ENCODE results near the gene OLA1.

Gene OLA1

DNA sequence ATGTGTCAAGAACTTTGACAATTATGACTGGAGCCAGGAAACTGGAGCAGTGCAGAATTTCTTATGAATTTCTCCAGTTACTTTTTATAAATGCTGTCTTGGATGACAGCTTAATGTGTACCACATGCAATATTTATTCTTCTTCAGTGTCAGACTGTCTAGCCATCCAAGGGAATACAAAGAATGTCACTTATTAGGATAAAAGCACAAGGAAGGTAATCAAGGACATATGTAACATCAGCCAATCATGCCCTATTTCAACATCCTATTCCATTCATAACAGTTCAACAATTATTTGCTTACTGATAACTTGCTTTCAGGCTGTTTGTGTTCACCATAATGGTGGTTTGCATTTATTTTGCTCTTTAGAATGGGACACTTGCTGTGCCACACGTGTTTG lies 139.8 kb downstream of the OLA1 start:
- Histone ChIP-seq H3K9me3 (ENCODE audit: control insufficient read depth, low read length) (no peaks in the 10 kb centered on the region), H3K27ac (ENCODE audit: insufficient read depth, low read depth, low read length, poor library complexity, severe bottlenecking) (no peak overlapping the region), H3K27me3 (ENCODE audit: control insufficient read depth, insufficient read depth, low read length, poor library complexity, severe bottlenecking) (no peaks in the 10 kb centered on the region), H3K36me3 (ENCODE audit: control insufficient read depth, insufficient read depth, low read length) (no peaks in the 10 kb centered on the region), H3K4me3 (ENCODE audit: insufficient read depth, low read depth, low read length) (no peak overlapping the region), H3K4me1 (ENCODE audit: control insufficient read depth, insufficient read depth, low read length) (no peaks in the 10 kb centered on the region)
- WGBS, 2 experiments, result 88 to 100% methylated on average over 1 of the region's 1 CpG

DNA sequence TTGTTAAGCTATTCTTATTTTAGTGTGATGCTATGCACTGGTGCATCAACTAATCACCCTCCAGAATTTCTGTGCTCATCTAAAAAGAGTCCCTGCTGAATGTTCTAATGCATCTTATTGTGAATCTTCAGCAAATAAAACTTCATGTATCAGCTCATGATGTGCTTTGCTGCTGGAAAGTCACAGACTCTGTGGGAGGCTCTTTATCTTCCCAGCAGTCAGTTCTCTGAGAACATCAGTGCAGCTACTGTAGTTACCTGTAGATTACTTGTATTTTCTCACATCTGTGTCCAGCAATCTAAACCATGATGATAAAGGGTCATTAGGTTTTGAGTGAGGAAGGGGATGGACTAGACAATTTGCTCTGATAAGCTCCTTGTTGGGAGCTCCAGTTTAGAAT lies 141.6 kb downstream of the OLA1 start:
- Histone ChIP-seq H3K27ac (ENCODE audit: insufficient read depth, low read depth, low read length, poor library complexity, severe bottlenecking) (no peak overlapping the region), H3K9me3 (ENCODE audit: control insufficient read depth, low read length) (no peaks in the 10 kb centered on the region), H3K4me1 (ENCODE audit: control insufficient read depth, insufficient read depth, low read length) (no peaks in the 10 kb centered on the region), H3K36me3 (ENCODE audit: control insufficient read depth, insufficient read depth, low read length) (no peaks in the 10 kb centered on the region), H3K4me3 (ENCODE audit: insufficient read depth, low read depth, low read length) (no peak overlapping the region), H3K27me3 (ENCODE audit: control insufficient read depth, insufficient read depth, low read length, poor library complexity, severe bottlenecking) (no peaks in the 10 kb centered on the region)

DNA sequence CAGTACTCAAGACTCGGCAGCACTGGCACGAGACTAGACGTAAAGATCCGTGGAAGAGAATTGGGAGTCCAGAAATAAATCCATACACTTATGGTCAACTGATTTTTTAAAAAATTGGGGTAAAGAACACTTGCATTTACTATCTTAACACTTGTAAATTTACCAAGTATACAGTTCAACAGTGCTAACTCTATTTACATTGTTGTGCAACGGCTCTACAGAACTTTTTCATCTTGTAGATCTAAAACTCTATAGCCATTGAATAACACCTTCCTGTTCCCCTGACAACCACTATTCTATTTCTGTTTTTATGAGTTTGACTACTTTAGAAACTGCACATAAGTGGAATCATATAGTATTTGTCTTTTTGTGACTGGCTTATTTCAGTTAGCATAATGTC lies 153.8 kb downstream of the OLA1 start:
- 95 to 99% methylated on average over 5 of the region's 5 CpGs for WGBS, 2 experiments
- no peak overlapping the region for H3K27ac ChIP-seq (ENCODE audit: insufficient read depth, low read depth, low read length, poor library complexity, severe bottlenecking)
- H3K27me3 ChIP-seq (ENCODE audit: control insufficient read depth, insufficient read depth, low read length, poor library complexity, severe bottlenecking), result no peaks in the 10 kb centered on the region
- H3K4me3 ChIP-seq (ENCODE audit: insufficient read depth, low read depth, low read length), result no peak overlapping the region
- peaks cover 2% of the 10 kb centered on the region for H3K4me1 ChIP-seq (ENCODE audit: control insufficient read depth, insufficient read depth, low read length)
- no peaks in the 10 kb centered on the region for H3K9me3 ChIP-seq (ENCODE audit: control insufficient read depth, low read length)
- no peaks in the 10 kb centered on the region for H3K36me3 ChIP-seq (ENCODE audit: control insufficient read depth, insufficient read depth, low read length)

DNA sequence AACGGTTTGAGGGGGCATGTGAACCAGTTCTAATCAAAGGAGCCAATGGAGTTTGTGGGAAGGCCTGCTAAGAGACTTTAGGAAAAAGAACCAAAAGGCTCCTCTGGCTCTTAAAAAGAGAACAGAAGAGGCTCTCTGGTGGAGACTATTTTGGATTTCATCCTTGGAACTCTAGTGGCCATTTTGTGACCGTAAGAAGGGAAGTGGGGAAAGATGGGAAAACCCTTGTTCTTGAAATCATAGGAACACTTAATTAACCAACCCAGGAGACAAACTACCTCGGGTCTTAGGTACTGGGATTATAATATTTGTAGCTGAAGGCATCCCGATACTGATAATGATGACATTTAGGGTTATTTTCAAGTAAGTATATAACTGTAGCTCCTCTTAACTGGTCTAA lies 157.9 kb downstream of the OLA1 start:
- H3K36me3 ChIP-seq (ENCODE audit: control insufficient read depth, insufficient read depth, low read length), result peaks cover 4% of the 10 kb centered on the region

DNA sequence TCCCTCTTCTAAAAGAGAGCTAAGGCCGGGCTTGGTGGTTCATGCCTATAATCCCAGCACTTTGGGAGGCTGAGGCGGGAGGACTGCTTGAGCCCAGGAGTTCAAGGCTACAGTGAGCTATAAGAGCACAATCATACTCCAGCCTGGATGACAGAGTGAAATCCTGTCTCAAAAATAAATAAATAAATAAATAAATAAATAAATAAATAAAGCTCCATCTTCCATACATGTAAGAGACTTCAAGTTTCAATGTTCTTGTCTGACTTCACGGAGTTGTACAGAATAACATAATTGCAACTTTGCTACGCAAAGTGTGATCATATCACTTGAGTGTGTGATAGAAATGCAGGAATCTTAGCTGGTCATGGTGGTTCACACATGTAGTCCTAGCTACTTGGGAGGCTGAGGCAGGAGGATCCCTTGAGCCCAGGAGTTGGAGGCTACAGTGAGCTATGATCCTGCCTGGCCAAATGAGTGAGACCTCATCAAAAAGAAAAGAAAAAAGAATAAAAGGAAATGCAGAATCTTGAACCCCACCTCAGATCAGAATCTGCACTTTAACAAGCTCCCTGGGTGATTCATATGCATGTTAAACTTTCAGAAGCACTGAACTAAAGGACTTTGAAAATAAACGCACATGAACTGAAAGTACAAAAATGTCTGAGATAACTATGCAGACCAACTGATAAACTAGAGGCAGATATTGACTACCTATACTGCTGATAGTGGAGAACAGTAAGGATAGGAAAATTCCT lies 159.4 kb downstream of the OLA1 start:
- 95 to 97% methylated on average over 5 of the region's 5 CpGs for WGBS, 2 experiments
- Histone ChIP-seq H3K27ac (ENCODE audit: insufficient read depth, low read depth, low read length, poor library complexity, severe bottlenecking) (no peak overlapping the region), H3K27me3 (ENCODE audit: control insufficient read depth, insufficient read depth, low read length, poor library complexity, severe bottlenecking) (no peaks in the 10 kb centered on the region), H3K9me3 (ENCODE audit: control insufficient read depth, low read length) (no peaks in the 10 kb centered on the region), H3K4me3 (ENCODE audit: insufficient read depth, low read depth, low read length) (no peak overlapping the region), H3K36me3 (ENCODE audit: control insufficient read depth, insufficient read depth, low read length) (peaks cover 4% of the 10 kb centered on the region), H3K4me1 (ENCODE audit: control insufficient read depth, insufficient read depth, low read length) (no peaks in the 10 kb centered on the region)

More for the DNA sequence above, 157.9 kb downstream of the OLA1 start:
- Histone ChIP-seq H3K4me1 (ENCODE audit: control insufficient read depth, insufficient read depth, low read length) (no peaks in the 10 kb centered on the region), H3K4me3 (ENCODE audit: insufficient read depth, low read depth, low read length) (no peak overlapping the region), H3K27me3 (ENCODE audit: control insufficient read depth, insufficient read depth, low read length, poor library complexity, severe bottlenecking) (no peaks in the 10 kb centered on the region), H3K27ac (ENCODE audit: insufficient read depth, low read depth, low read length, poor library complexity, severe bottlenecking) (no peak overlapping the region), H3K9me3 (ENCODE audit: control insufficient read depth, low read length) (no peaks in the 10 kb centered on the region)
- WGBS, 2 experiments, result 88 to 96% methylated on average over 3 to 4 of the region's 4 CpGs

DNA sequence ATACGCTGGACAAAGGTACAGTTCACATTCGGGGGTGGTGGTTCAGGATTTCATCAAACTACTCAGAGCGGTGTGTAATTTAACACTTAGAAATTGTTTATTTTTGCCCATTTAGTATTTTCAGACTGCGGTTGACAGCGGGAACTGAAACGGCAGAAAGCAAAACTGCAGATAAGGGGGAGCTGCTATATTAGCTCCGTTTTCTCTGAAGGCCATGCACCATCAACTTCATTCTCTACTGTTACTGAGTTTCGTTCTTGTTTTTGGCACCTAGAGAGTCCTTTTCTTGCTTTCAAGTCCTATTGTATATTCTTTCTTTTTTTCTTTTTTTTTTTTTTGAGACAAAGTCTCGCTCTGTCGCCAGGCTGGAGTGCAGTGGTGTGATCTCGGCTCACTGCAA lies 161.6 kb downstream of the OLA1 start:
- Histone ChIP-seq H3K27me3 (ENCODE audit: control insufficient read depth, insufficient read depth, low read length, poor library complexity, severe bottlenecking) (no peaks in the 10 kb centered on the region), H3K4me3 (ENCODE audit: insufficient read depth, low read depth, low read length) (no peak overlapping the region), H3K4me1 (ENCODE audit: control insufficient read depth, insufficient read depth, low read length) (no peaks in the 10 kb centered on the region), H3K36me3 (ENCODE audit: control insufficient read depth, insufficient read depth, low read length) (peaks cover 4% of the 10 kb centered on the region), H3K9me3 (ENCODE audit: control insufficient read depth, low read length) (no peaks in the 10 kb centered on the region), H3K27ac (ENCODE audit: insufficient read depth, low read depth, low read length, poor library complexity, severe bottlenecking) (no peak overlapping the region)
- 94 to 95% methylated on average over 10 to 11 of the region's 11 CpGs for whole genome bisulfite sequencing, 2 experiments

DNA sequence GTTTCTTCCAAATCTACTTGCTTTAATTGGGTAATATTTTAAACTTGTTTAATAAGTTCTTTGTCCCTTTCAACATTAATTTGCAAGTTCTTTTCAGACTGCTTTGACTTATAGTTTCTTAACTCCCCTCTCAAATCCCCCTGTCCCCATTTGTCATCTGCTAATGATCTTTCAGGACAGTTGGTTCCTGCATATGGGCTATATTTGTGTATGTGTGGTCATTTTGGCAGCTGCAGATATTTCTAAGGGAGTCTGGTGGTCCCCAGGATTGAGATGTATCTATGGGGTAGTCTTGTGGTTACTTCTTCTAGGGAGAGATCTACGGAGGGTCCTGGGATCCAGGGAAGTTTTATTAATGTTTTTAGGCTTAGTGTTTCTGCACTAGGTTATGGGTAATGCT lies 162.6 kb downstream of the OLA1 start:
- Histone ChIP-seq H3K27ac (ENCODE audit: insufficient read depth, low read depth, low read length, poor library complexity, severe bottlenecking) (no peak overlapping the region), H3K36me3 (ENCODE audit: control insufficient read depth, insufficient read depth, low read length) (peaks cover 4% of the 10 kb centered on the region), H3K9me3 (ENCODE audit: control insufficient read depth, low read length) (no peaks in the 10 kb centered on the region), H3K27me3 (ENCODE audit: control insufficient read depth, insufficient read depth, low read length, poor library complexity, severe bottlenecking) (no peaks in the 10 kb centered on the region), H3K4me1 (ENCODE audit: control insufficient read depth, insufficient read depth, low read length) (no peaks in the 10 kb centered on the region), H3K4me3 (ENCODE audit: insufficient read depth, low read depth, low read length) (no peak overlapping the region)
- 90 to 94% methylated on average over 1 of the region's 1 CpG for WGBS, 2 experiments

DNA sequence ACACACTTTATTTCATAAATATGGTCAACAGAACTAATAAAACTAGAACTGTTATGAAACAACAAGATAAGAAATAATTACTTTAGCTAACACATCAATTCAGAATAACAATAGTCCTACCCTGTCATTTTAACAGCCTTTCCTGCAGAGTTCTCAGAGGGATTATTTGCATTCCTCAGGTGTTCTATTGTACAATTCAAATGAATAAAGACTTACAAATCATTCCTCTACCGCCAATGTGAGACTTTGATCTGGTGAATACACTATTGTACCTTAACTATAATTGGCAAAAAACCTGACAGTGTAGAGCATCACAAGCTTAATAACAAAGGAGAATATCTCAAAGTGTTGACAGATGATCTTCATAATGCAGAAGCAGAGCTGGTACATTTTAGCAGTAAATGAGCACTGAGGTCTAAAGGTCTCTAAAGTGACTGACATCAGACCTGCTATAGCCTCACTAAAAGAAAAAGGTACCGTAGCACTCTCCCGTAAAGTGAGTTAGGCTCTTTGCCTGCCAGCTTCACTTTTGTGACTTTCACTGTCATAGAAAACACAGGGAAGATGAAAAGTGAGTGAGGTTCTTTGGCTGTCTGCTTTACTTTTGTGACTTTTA lies 164.4 kb downstream of the OLA1 start:
- no peak overlapping the region for H3K27ac ChIP-seq (ENCODE audit: insufficient read depth, low read depth, low read length, poor library complexity, severe bottlenecking)
- H3K4me3 ChIP-seq (ENCODE audit: insufficient read depth, low read depth, low read length), result no peak overlapping the region
- H3K27me3 ChIP-seq (ENCODE audit: control insufficient read depth, insufficient read depth, low read length, poor library complexity, severe bottlenecking), result no peaks in the 10 kb centered on the region
- H3K4me1 ChIP-seq (ENCODE audit: control insufficient read depth, insufficient read depth, low read length), result peaks cover 7% of the 10 kb centered on the region
- peaks cover 4% of the 10 kb centered on the region for H3K36me3 ChIP-seq (ENCODE audit: control insufficient read depth, insufficient read depth, low read length)
- H3K9me3 ChIP-seq (ENCODE audit: control insufficient read depth, low read length), result no peaks in the 10 kb centered on the region
- 45 to 47% methylated on average over 3 of the region's 3 CpGs for WGBS, 2 experiments

DNA sequence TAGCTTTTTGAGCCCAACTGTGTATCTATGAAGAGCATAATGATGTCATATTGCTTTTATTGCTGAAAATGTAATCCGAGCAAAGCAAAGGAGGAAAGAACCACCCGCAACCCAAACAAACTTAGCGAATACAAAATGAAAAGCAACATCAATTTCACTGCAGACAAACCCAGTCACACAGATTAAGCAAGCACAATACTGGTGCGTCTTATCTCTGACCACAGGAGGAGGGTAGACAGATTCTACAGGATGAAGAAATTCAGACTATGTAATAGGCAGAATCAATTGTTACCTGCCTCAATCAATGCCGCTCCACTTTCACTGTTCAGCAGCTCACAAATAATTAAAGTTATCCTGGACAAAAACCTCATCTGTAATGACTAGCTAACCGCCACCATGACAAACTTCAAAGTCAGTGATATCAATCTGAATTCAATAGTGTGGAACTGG lies 167.6 kb downstream of the OLA1 start:
- no peak overlapping the region for H3K27ac ChIP-seq (ENCODE audit: insufficient read depth, low read depth, low read length, poor library complexity, severe bottlenecking)
- peaks cover 9% of the 10 kb centered on the region for H3K4me1 ChIP-seq (ENCODE audit: control insufficient read depth, insufficient read depth, low read length)

DNA sequence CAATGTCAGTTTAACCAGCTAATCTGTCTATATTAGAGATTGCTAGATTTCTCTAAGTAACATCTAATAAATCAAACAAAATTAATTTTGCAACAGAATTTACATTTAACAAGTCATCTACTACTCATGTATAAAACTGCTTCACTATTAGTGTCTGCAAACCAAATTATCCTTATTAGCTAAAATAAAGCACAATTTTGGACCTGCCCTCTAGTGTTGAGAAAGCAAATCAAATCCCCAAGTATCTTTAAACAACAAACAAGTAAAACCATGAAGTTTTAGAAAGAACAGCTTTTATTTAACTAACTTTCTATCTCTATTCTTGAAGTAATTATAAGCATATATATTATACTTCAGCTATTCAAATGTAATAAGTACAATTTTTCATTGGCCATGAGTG lies 170.1 kb downstream of the OLA1 start:
- no peaks in the 10 kb centered on the region for H3K9me3 ChIP-seq (ENCODE audit: control insufficient read depth, low read length)

More for the DNA sequence above, 167.6 kb downstream of the OLA1 start:
- WGBS, 2 experiments, result 89 to 94% methylated on average over 6 of the region's 6 CpGs
- Histone ChIP-seq H3K36me3 (ENCODE audit: control insufficient read depth, insufficient read depth, low read length) (no peaks in the 10 kb centered on the region), H3K4me3 (ENCODE audit: insufficient read depth, low read depth, low read length) (no peak overlapping the region), H3K27me3 (ENCODE audit: control insufficient read depth, insufficient read depth, low read length, poor library complexity, severe bottlenecking) (no peaks in the 10 kb centered on the region), H3K9me3 (ENCODE audit: control insufficient read depth, low read length) (no peaks in the 10 kb centered on the region)

More for the DNA sequence above, 170.1 kb downstream of the OLA1 start:
- no peak overlapping the region for H3K27ac ChIP-seq (ENCODE audit: insufficient read depth, low read depth, low read length, poor library complexity, severe bottlenecking)
- H3K27me3 ChIP-seq (ENCODE audit: control insufficient read depth, insufficient read depth, low read length, poor library complexity, severe bottlenecking), result no peaks in the 10 kb centered on the region
- H3K4me3 ChIP-seq (ENCODE audit: insufficient read depth, low read depth, low read length), result no peak overlapping the region
- H3K36me3 ChIP-seq (ENCODE audit: control insufficient read depth, insufficient read depth, low read length), result peaks cover 5% of the 10 kb centered on the region
- peaks cover 9% of the 10 kb centered on the region for H3K4me1 ChIP-seq (ENCODE audit: control insufficient read depth, insufficient read depth, low read length)

All from ectodermal cell (in vitro differentiated cells).